ENCODE results near the gene RELN.
"Not testable (repeated sequence)": the region's sequence is repeated elsewhere in the genome, so short reads cannot be mapped to it uniquely, and the experiment has no call there.

DNA sequence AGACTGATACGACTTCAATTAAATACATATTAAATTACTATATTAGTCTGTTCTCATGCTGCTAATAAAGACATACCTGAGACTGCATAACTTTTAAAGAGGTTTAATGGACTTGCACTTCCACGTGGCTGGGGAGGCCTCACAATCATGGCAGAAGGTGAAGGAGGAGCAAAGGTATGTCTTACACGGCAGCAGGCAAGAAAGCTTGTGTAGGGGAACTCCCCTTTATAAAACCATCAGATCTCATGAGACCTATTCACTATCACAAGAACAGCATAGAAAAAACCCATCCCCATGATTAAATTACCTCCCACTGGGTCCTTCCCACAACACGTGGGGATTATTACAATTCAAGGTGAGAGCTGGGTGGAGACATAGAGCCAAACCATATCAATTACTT is 92.6 kb downstream of the RELN start:
- TF ChIP-seq, protein P1, sequence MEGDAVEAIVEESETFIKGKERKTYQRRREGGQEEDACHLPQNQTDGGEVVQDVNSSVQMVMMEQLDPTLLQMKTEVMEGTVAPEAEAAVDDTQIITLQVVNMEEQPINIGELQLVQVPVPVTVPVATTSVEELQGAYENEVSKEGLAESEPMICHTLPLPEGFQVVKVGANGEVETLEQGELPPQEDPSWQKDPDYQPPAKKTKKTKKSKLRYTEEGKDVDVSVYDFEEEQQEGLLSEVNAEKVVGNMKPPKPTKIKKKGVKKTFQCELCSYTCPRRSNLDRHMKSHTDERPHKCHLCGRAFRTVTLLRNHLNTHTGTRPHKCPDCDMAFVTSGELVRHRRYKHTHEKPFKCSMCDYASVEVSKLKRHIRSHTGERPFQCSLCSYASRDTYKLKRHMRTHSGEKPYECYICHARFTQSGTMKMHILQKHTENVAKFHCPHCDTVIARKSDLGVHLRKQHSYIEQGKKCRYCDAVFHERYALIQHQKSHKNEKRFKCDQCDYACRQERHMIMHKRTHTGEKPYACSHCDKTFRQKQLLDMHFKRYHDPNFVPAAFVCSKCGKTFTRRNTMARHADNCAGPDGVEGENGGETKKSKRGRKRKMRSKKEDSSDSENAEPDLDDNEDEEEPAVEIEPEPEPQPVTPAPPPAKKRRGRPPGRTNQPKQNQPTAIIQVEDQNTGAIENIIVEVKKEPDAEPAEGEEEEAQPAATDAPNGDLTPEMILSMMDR (IDR thresholded peaks at IDR 0.05 in 4 of 5, conservative IDR thresholded peaks at IDR 0.05 in 1 of 5) = not testable (repeated sequence)
- TF ChIP-seq POLR2A (IDR thresholded peaks at IDR 0.05) = not testable (repeated sequence)

Measured in gastrocnemius medialis (tissue), 4 donors.